ENCODE measurements around the gene CNTN4.

The CNTN4 gene

GRCh38 chr3:2317521-2317920 lies 218.9 kb downstream of the CNTN4 start:
- no peak overlapping the region for H2AFZ ChIP-seq (ENCODE audit: low read depth, low read length)

GRCh38 chr3:2334921-2335320 lies 236.3 kb downstream of the CNTN4 start:
- H3K4me1 ChIP-seq (ENCODE audit: low read length), result no peaks in the 10 kb centered on the region
- H3K4me3 ChIP-seq (ENCODE audit: low read length), result no peak overlapping the region
- no peak overlapping the region for H2AFZ ChIP-seq (ENCODE audit: low read depth, low read length)
- H3K27me3 ChIP-seq (ENCODE audit: low read depth, low read length), result no peaks in the 10 kb centered on the region
- H3K36me3 ChIP-seq (replicated peaks; ENCODE audit: low read depth, low read length), result no peaks in the 10 kb centered on the region
- no peaks in the 10 kb centered on the region for H3K79me2 ChIP-seq (ENCODE audit: low read length)
- TF ChIP-seq CTCF (IDR thresholded peaks at IDR 0.05; ENCODE audit: low read depth, low read length) (no peak), EZH2phosphoT487 (IDR thresholded peaks at IDR 0.05; ENCODE audit: low read depth) (no peak)
- H3K9me3 ChIP-seq (ENCODE audit: insufficient read depth, low read length), result no peaks in the 10 kb centered on the region
- no peak overlapping the region for H3K9ac ChIP-seq (ENCODE audit: low read length)
- H4K20me1 ChIP-seq (ENCODE audit: insufficient read depth, low read length), result no peaks in the 10 kb centered on the region
- H3K27ac ChIP-seq (ENCODE audit: low read length), result no peak overlapping the region
- no peak overlapping the region for H3K4me2 ChIP-seq (ENCODE audit: low read length)

More at GRCh38 chr3:2317521-2317920, 218.9 kb downstream of the CNTN4 start:
- Histone ChIP-seq H3K36me3 (replicated peaks; ENCODE audit: low read depth, low read length) (no peaks in the 10 kb centered on the region), H3K9ac (ENCODE audit: low read length) (no peak overlapping the region), H3K4me2 (ENCODE audit: low read length) (no peak overlapping the region), H4K20me1 (ENCODE audit: insufficient read depth, low read length) (no peaks in the 10 kb centered on the region), H3K27me3 (ENCODE audit: low read depth, low read length) (no peaks in the 10 kb centered on the region), H3K9me3 (ENCODE audit: insufficient read depth, low read length) (no peaks in the 10 kb centered on the region), H3K4me3 (ENCODE audit: low read length) (no peak overlapping the region), H3K79me2 (ENCODE audit: low read length) (no peaks in the 10 kb centered on the region), H3K27ac (ENCODE audit: low read length) (no peak overlapping the region), H3K4me1 (ENCODE audit: low read length) (no peaks in the 10 kb centered on the region)
- TF ChIP-seq CTCF (IDR thresholded peaks at IDR 0.05; ENCODE audit: low read depth, low read length) (no peak), EZH2phosphoT487 (IDR thresholded peaks at IDR 0.05; ENCODE audit: low read depth) (no peak)

GRCh38 chr3:2343031-2343682 lies 244.5 kb downstream of the CNTN4 start:
- Histone ChIP-seq H3K9ac (ENCODE audit: low read length) (no peak overlapping the region), H3K27me3 (ENCODE audit: low read depth, low read length) (no peaks in the 10 kb centered on the region), H3K4me3 (ENCODE audit: low read length) (no peak overlapping the region), H3K79me2 (ENCODE audit: low read length) (no peaks in the 10 kb centered on the region), H2AFZ (ENCODE audit: low read depth, low read length) (no peak overlapping the region), H3K27ac (ENCODE audit: low read length) (no peak overlapping the region), H3K4me2 (ENCODE audit: low read length) (no peak overlapping the region), H3K9me3 (ENCODE audit: insufficient read depth, low read length) (no peaks in the 10 kb centered on the region), H3K4me1 (ENCODE audit: low read length) (no peaks in the 10 kb centered on the region), H4K20me1 (ENCODE audit: insufficient read depth, low read length) (no peaks in the 10 kb centered on the region), H3K36me3 (replicated peaks; ENCODE audit: low read depth, low read length) (no peaks in the 10 kb centered on the region)
- no peak for TF ChIP-seq CTCF (IDR thresholded peaks at IDR 0.05; ENCODE audit: low read depth, low read length)
- no peak for TF ChIP-seq EZH2phosphoT487 (IDR thresholded peaks at IDR 0.05; ENCODE audit: low read depth)

- no peak overlapping the region for H3K27ac ChIP-seq (ENCODE audit: low read length)
- no peak for TF ChIP-seq EZH2phosphoT487 (IDR thresholded peaks at IDR 0.05; ENCODE audit: low read depth)
- TF ChIP-seq CTCF (IDR thresholded peaks at IDR 0.05; ENCODE audit: low read depth, low read length), result no peak
Observed at GRCh38 chr3:2352134-2352762, 253.6 kb downstream of the CNTN4 start.

More at GRCh38 chr3:2352134-2352762, 253.6 kb downstream of the CNTN4 start:
- Histone ChIP-seq H3K4me1 (ENCODE audit: low read length) (no peaks in the 10 kb centered on the region), H3K36me3 (replicated peaks; ENCODE audit: low read depth, low read length) (no peaks in the 10 kb centered on the region), H2AFZ (ENCODE audit: low read depth, low read length) (no peak overlapping the region), H3K9me3 (ENCODE audit: insufficient read depth, low read length) (no peaks in the 10 kb centered on the region), H3K4me3 (ENCODE audit: low read length) (no peak overlapping the region), H3K9ac (ENCODE audit: low read length) (no peak overlapping the region), H3K27me3 (ENCODE audit: low read depth, low read length) (no peaks in the 10 kb centered on the region), H4K20me1 (ENCODE audit: insufficient read depth, low read length) (no peaks in the 10 kb centered on the region), H3K79me2 (ENCODE audit: low read length) (no peaks in the 10 kb centered on the region), H3K4me2 (ENCODE audit: low read length) (no peak overlapping the region)

Measured in OCI-LY3 (cell line).